HEK293 (cell line): ENCODE data around the gene C19orf38.
A peak's percentile ranks its signal among the peaks of the same experiment; 100 is the strongest.

ENCODE experiments used
- CTCF ChIA-PET: fragments of 350-600 bp; formaldehyde crosslinking; extraction: SDS; loops from one replicate; lab custom pipeline; 2021; ENCODE audit warnings: antibody characterized with exemption; lab: Yijun Ruan, JAX
- POLR2A ChIA-PET: fragments of 300-600 bp; formaldehyde crosslinking; extraction: SDS; loops from one replicate; lab custom pipeline; 2020; ENCODE audit warnings: antibody characterized with exemption, inconsistent platforms; lab: Yijun Ruan, JAX
- H3K27ac ChIP-seq: fragments of 200-500 bp; sonication (Bioruptor generic); 2 replicates; pipeline ENCODE4 v1.5.1; 2014; ENCODE audit warnings: low read depth, low read length, control low read depth, inconsistent platforms; ENCODE audit errors: extremely low read depth
- H3K36me3 ChIP-seq, 2 experiments: fragments of 200-500 bp in 1 of 2; sonication (Bioruptor generic) in 1 of 2; 1 replicate in 1 of 2; 2 replicates in 1 of 2; pipeline ENCODE4 v1.5.1; 2014 to 2017; ENCODE audit warnings: inconsistent platforms in 2 of 2, low read length in 2 of 2; ENCODE audit not compliant: control insufficient read depth in 2 of 2, insufficient read depth in 1 of 2
- H3K4me1 ChIP-seq: fragments of 200-500 bp; sonication (Bioruptor generic); 2 replicates; pipeline ENCODE4 v1.5.1; 2014; ENCODE audit warnings: mild to moderate bottlenecking, low read length, inconsistent platforms; ENCODE audit not compliant: control insufficient read depth, insufficient read depth
- H3K4me3 ChIP-seq: 2 replicates; pipeline ENCODE4 v1.5.1; 2011; ENCODE audit warnings: low read depth, mild to moderate bottlenecking, control low read depth, low read length, moderate library complexity
- H3K9me3 ChIP-seq: fragments of 200-500 bp; sonication (Bioruptor generic); 2 replicates; pipeline ENCODE4 v1.5.1; 2014; ENCODE audit warnings: low read depth, low read length, inconsistent platforms; ENCODE audit not compliant: control insufficient read depth, insufficient read depth
- EGR2 ChIP-seq: fragments of 450-650 bp; formaldehyde crosslinking; IDR thresholded peaks from 2 replicates; pipeline ENCODE4 v1.5.1; 2016; ENCODE audit warnings: low read depth, missing biosample characterization, missing genetic modification characterization
- GLIS2 ChIP-seq: fragments of 450-650 bp; formaldehyde crosslinking; IDR thresholded peaks from 2 replicates; pipeline ENCODE4 v1.5.1; 2016; ENCODE audit warnings: missing biosample characterization, missing genetic modification characterization
- KLF1 ChIP-seq: fragments of 450-650 bp; formaldehyde crosslinking; IDR thresholded peaks from 2 replicates; pipeline ENCODE4 v1.5.1; 2016; ENCODE audit warnings: missing biosample characterization, missing genetic modification characterization
- SALL2 ChIP-seq: fragments of 450-650 bp; formaldehyde crosslinking; IDR thresholded peaks from 2 replicates; pipeline ENCODE4 v1.5.0; 2017; ENCODE audit warnings: missing biosample characterization, mild to moderate bottlenecking, missing genetic modification characterization, borderline replicate concordance
- ZFHX2 ChIP-seq: fragments of 450-650 bp; formaldehyde crosslinking; conservative IDR thresholded peaks from 2 replicates; pipeline ENCODE4 v1.5.1; 2016; ENCODE audit warnings: missing biosample characterization, missing genetic modification characterization
- ZFP69B ChIP-seq: fragments of 450-650 bp; formaldehyde crosslinking; IDR thresholded peaks from 2 replicates; pipeline ENCODE4 v1.5.1; 2016; ENCODE audit warnings: missing biosample characterization, missing genetic modification characterization
- ZIC2 ChIP-seq: fragments of 450-650 bp; formaldehyde crosslinking; IDR thresholded peaks from 2 replicates; pipeline ENCODE4 v1.5.1; 2016; ENCODE audit warnings: missing biosample characterization, missing genetic modification characterization
- ZNF138 ChIP-seq: fragments of 450-650 bp; formaldehyde crosslinking; IDR thresholded peaks from 2 replicates; pipeline ENCODE4 v1.5.1; 2016; ENCODE audit warnings: missing biosample characterization, missing genetic modification characterization, borderline replicate concordance
- ZNF692 ChIP-seq: fragments of 450-650 bp; formaldehyde crosslinking; IDR thresholded peaks from 2 replicates; pipeline ENCODE4 v1.5.1; 2016; ENCODE audit warnings: missing biosample characterization, missing genetic modification characterization
- TF ChIP-seq, protein P1 (sequence below): fragments of 450-650 bp; formaldehyde crosslinking; IDR thresholded peaks from 2 replicates; pipeline ENCODE4 v1.5.1; 2016; ENCODE audit warnings: missing biosample characterization, missing genetic modification characterization
- TF ChIP-seq, protein P2 (sequence below): fragments of 450-650 bp; formaldehyde crosslinking; IDR thresholded peaks from 2 replicates; pipeline ENCODE4 v1.5.1; 2016; ENCODE audit warnings: missing biosample characterization, missing genetic modification characterization
- TF ChIP-seq, protein P3 (sequence below): fragments of 450-650 bp; formaldehyde crosslinking; optimal IDR thresholded peaks from 2 replicates; pipeline ENCODE3; 2016; ENCODE audit warnings: missing biosample characterization, mild to moderate bottlenecking, missing genetic modification characterization
- TF ChIP-seq, protein P4 (sequence below): sonication (generic); formaldehyde crosslinking; IDR thresholded peaks from 2 replicates; pipeline ENCODE4 v1.8.1; 2022; ENCODE audit warnings: mild to moderate bottlenecking, moderate library complexity, missing genetic modification reagents
- TF ChIP-seq, protein P5 (sequence below): fragments of 450-650 bp; formaldehyde crosslinking; IDR thresholded peaks from 2 replicates; pipeline ENCODE4 v1.5.1; 2016; ENCODE audit warnings: missing biosample characterization, missing genetic modification characterization

Gene C19orf38

GRCh38 chr19:10913716-10914340 lies 65.6 kb downstream of the C19orf38 start:
- Histone ChIP-seq H3K27ac (no peak overlapping the region), H3K36me3 (peaks cover 7 to 74% of the 10 kb centered on the region in 2 experiments; a peak in 2 of 3 replicates), H3K4me3 (no peak overlapping the region), H3K4me1 (no peaks in the 10 kb centered on the region), H3K9me3 (no peaks in the 10 kb centered on the region)
- CTCF ChIA-PET, result no interaction called here
- POLR2A ChIA-PET, result no interaction called here
- TF ChIP-seq, protein P1, sequence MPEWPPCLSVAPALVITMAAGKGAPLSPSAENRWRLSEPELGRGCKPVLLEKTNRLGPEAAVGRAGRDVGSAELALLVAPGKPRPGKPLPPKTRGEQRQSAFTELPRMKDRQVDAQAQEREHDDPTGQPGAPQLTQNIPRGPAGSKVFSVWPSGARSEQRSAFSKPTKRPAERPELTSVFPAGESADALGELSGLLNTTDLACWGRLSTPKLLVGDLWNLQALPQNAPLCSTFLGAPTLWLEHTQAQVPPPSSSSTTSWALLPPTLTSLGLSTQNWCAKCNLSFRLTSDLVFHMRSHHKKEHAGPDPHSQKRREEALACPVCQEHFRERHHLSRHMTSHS, result no peak
- TF ChIP-seq, protein P2, sequence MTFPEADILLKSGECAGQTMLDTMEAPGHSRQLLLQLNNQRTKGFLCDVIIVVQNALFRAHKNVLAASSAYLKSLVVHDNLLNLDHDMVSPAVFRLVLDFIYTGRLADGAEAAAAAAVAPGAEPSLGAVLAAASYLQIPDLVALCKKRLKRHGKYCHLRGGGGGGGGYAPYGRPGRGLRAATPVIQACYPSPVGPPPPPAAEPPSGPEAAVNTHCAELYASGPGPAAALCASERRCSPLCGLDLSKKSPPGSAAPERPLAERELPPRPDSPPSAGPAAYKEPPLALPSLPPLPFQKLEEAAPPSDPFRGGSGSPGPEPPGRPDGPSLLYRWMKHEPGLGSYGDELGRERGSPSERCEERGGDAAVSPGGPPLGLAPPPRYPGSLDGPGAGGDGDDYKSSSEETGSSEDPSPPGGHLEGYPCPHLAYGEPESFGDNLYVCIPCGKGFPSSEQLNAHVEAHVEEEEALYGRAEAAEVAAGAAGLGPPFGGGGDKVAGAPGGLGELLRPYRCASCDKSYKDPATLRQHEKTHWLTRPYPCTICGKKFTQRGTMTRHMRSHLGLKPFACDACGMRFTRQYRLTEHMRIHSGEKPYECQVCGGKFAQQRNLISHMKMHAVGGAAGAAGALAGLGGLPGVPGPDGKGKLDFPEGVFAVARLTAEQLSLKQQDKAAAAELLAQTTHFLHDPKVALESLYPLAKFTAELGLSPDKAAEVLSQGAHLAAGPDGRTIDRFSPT (tag by site-specific recombination), result 0 out of 2 replicates have a peak, but pooled peaks have one; percentile 30

DNA sequence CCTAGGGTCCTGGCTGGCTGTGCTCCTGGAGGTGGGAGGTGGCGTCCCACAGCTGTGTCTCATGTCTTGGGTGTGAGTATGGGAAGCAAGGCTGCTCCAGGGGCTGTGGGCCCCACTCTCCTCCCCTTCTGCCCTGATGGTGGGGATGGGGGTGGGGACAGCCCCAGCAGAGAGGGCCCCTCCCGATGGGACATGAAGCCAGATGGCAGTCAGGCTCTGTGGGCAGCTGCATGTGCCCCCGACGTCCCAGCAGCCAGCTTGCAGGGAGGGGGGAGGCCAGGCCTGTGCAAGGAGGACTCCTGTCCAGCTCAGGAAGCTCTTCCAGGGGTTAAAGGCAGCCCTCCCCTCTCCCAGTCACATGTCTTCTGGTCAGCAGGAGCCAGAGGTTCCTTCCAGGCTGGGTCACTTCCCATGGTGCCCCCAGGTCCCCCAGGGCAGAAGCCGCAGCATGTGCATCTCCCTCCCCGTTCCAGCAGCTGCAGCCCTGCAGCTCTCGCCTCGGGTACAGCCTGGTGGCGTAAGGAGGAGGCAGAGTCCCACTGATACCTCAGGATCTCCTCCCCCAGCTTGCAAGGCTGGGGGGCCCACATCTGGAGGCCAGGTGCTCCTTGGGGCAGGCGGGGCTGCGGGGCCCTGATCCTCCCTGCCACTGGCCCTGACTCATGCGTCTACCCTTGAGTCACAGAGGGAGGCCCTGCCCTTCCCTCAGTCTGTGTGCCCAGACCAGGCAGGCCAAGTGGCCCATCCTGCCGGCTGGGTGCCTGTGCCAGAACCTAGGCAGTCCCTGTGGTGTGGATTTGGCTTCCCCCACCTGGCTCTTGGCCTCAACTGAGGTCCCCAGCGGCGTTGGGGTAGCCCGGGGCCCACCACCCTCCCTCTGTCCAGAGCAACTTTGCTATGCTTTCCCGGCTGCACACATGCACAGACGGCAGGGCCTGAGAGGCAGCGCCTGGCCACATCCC lies 67.2 kb downstream of the C19orf38 start:
- no peaks in the 10 kb centered on the region for H3K9me3 ChIP-seq
- CTCF ChIA-PET, result interaction anchor here (0.6 to 2.0 kb wide), 3 partner anchors 44 to 211 kb away, joined by 3 to 5 read pairs (median 3); no protein-coding TSS in a partner anchor
- no peak overlapping the region for H3K4me3 ChIP-seq
- no peak overlapping the region for H3K27ac ChIP-seq
- POLR2A ChIA-PET, result no interaction called here
- TF ChIP-seq EGR2 (tag by site-specific recombination) (0 out of 2 replicates have a peak, but pooled peaks have one; percentile 14), KLF1 (tag by site-specific recombination) (no peak), ZFP69B (tag by site-specific recombination) (0 out of 2 replicates have a peak, but pooled peaks have one; percentile 41), SALL2 (tag by site-specific recombination) (no peak), ZFHX2 (tag by site-specific recombination) (peak; percentile 15; the same call in 1 of the 2 replicates), ZNF692 (tag by site-specific recombination) (peak; percentile 87), ZIC2 (tag by site-specific recombination) (peak; percentile 49), GLIS2 (tag by site-specific recombination) (peak; percentile 13; the same call in 1 of the 2 replicates), ZNF138 (tag by site-specific recombination) (no peak)
- TF ChIP-seq, protein P3, sequence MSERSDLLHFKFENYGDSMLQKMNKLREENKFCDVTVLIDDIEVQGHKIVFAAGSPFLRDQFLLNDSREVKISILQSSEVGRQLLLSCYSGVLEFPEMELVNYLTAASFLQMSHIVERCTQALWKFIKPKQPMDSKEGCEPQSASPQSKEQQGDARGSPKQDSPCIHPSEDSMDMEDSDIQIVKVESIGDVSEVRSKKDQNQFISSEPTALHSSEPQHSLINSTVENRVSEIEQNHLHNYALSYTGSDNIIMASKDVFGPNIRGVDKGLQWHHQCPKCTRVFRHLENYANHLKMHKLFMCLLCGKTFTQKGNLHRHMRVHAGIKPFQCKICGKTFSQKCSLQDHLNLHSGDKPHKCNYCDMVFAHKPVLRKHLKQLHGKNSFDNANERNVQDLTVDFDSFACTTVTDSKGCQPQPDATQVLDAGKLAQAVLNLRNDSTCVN (tag by site-specific recombination), result peak; percentile 5
- TF ChIP-seq, protein P4, sequence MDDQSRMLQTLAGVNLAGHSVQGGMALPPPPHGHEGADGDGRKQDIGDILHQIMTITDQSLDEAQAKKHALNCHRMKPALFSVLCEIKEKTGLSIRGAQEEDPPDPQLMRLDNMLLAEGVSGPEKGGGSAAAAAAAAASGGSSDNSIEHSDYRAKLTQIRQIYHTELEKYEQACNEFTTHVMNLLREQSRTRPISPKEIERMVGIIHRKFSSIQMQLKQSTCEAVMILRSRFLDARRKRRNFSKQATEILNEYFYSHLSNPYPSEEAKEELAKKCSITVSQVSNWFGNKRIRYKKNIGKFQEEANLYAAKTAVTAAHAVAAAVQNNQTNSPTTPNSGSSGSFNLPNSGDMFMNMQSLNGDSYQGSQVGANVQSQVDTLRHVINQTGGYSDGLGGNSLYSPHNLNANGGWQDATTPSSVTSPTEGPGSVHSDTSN (CRISPR knock-in tag), result no peak
- TF ChIP-seq, protein P5, sequence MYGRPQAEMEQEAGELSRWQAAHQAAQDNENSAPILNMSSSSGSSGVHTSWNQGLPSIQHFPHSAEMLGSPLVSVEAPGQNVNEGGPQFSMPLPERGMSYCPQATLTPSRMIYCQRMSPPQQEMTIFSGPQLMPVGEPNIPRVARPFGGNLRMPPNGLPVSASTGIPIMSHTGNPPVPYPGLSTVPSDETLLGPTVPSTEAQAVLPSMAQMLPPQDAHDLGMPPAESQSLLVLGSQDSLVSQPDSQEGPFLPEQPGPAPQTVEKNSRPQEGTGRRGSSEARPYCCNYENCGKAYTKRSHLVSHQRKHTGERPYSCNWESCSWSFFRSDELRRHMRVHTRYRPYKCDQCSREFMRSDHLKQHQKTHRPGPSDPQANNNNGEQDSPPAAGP, result peak; percentile 80
- H3K4me1 ChIP-seq, result no peaks in the 10 kb centered on the region
- peaks cover 0 to 79% of the 10 kb centered on the region in 2 experiments; a peak in 2 of 3 replicates for H3K36me3 ChIP-seq
